Esophagus squamous epithelium (tissue), 5 donors: Measurements from ENCODE around the gene CACNA2D3. TPM values are rescaled to one million over a fixed set of nuclear protein-coding genes. Genes with fewer than 3 reads are reported as not detected.
A peak's percentile ranks its signal among the peaks of the same experiment; 100 is the strongest.

ENCODE experiments used
- DNase-seq: peaks from one replicate; lab custom pipeline; 2025; lab: John Stamatoyannopoulos, UW
- H3K27ac ChIP-seq, 4 donors: fragments of 200-600 bp; sonication (generic); one replicate each; pipeline ENCODE4 v1.5.1; 2016 to 2019; ENCODE audit warnings: mild to moderate bottlenecking in 1 of 4
- H3K27me3 ChIP-seq, 4 donors: fragments of 200-600 bp; sonication (generic); 1 replicate in 3 of 4; 2 replicates in 1 of 4; pipeline versions ENCODE4 v1.5.1 to v1.6.0; 2017 to 2021; ENCODE audit warnings: antibody characterized with exemption in 1 of 4
- H3K36me3 ChIP-seq, 3 donors: fragments of 200-600 bp; sonication (generic); one replicate each; pipeline ENCODE4 v1.5.1; 2016 to 2019
- H3K4me1 ChIP-seq, 3 donors: fragments of 200-600 bp; sonication (generic); one replicate each; pipeline ENCODE4 v1.5.1; 2017 to 2019
- H3K4me3 ChIP-seq, 4 donors: fragments of 200-600 bp; sonication (generic); 1 replicate in 3 of 4; 2 replicates in 1 of 4; pipeline ENCODE4 v1.5.1; 2016 to 2019; ENCODE audit warnings: mild to moderate bottlenecking in 2 of 4, moderate library complexity in 1 of 4
- H3K9me3 ChIP-seq, 3 donors: fragments of 200-600 bp; sonication (generic); one replicate each; pipeline ENCODE4 v1.5.1; 2016 to 2019
- POLR2A ChIP-seq, 4 donors: fragments of 450-650 bp; IDR thresholded peaks; one replicate each; pipeline ENCODE4 v1.6.1; 2017; ENCODE audit warnings: antibody characterized with exemption in 4 of 4, mild to moderate bottlenecking in 4 of 4, moderate library complexity in 3 of 4
- WGBS, 2 donors: methylation state at CpG; one replicate each; pipeline ENCODE4 v1.1.5; 2018; 5-methylcytosine and 5-hydroxymethylcytosine counted together
- intact Hi-C: fragments of 100-400 bp; cut with DNase I; formaldehyde crosslinking; loops from one replicate; pipeline ENCODE4 v1.15.0; 2022
- total RNA-seq, 4 donors: library from RNA; depleted of rRNA; stranded (reverse); fragments of >200 nt; gene quantifications; one replicate each; pipeline ENCODE4 v1.1.0, GENCODE V29; 2016
- TF ChIP-seq, protein P1 (sequence below), 6 experiments: fragments of 450-650 bp in 4 of 6; fragments of 200-600 bp in 2 of 6; sonication (generic) in 2 of 6; IDR thresholded peaks; one replicate each; pipeline ENCODE4 v1.5.1; 2016 to 2019; ENCODE audit warnings: antibody characterized with exemption in 6 of 6, mild to moderate bottlenecking in 4 of 6, moderate library complexity in 4 of 6
- donor health status: DM: yes; HTN: yes; CAD: no.

Gene CACNA2D3
- total RNA-seq, 4 donors from 2014 or later = 1.2 to 7.1 (median 5.1) TPM

DNA sequence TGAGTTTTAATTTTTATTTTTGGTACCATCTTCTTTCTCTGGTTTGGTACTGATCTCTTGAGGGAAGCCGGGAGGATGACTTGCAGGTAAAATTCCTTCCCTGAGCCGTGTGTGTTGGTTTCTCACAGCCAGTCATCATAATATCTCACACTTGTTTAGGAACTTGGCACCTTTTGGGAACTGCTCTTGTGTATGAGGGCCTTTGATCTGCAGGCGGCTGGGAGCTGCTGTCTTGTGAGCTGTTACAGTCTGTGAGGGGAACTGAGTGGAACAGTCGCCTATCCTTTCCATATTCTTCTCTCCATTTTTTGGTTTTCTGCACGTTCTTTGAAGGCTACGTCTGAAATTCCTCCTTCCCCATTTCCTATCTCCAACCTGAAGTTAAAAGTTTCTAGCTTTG is 75.2 kb downstream of the CACNA2D3 start:
- Histone ChIP-seq H3K27me3 (no peaks in the 10 kb centered on the region), H3K4me1 (no peaks in the 10 kb centered on the region), H3K9me3 (no peaks in the 10 kb centered on the region), H3K27ac (no peak overlapping the region), H3K4me3 (no peak overlapping the region), H3K36me3 (no peaks in the 10 kb centered on the region)
- 58 to 70% methylated on average over 6 of the region's 6 CpGs for WGBS, 2 donors
- no peak for DNase-seq
- TF ChIP-seq, protein P1, sequence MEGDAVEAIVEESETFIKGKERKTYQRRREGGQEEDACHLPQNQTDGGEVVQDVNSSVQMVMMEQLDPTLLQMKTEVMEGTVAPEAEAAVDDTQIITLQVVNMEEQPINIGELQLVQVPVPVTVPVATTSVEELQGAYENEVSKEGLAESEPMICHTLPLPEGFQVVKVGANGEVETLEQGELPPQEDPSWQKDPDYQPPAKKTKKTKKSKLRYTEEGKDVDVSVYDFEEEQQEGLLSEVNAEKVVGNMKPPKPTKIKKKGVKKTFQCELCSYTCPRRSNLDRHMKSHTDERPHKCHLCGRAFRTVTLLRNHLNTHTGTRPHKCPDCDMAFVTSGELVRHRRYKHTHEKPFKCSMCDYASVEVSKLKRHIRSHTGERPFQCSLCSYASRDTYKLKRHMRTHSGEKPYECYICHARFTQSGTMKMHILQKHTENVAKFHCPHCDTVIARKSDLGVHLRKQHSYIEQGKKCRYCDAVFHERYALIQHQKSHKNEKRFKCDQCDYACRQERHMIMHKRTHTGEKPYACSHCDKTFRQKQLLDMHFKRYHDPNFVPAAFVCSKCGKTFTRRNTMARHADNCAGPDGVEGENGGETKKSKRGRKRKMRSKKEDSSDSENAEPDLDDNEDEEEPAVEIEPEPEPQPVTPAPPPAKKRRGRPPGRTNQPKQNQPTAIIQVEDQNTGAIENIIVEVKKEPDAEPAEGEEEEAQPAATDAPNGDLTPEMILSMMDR (IDR thresholded peaks at IDR 0.05) = no peak
- TF ChIP-seq POLR2A (IDR thresholded peaks at IDR 0.05) = no peak
- intact Hi-C loops = no loop called here

GRCh38 chr3:54198556-54198955 is 76.2 kb downstream of the CACNA2D3 start:
- no peak overlapping the region for H3K4me3 ChIP-seq
- H3K36me3 ChIP-seq = no peaks in the 10 kb centered on the region
- no peaks in the 10 kb centered on the region for H3K9me3 ChIP-seq
- H3K4me1 ChIP-seq = no peaks in the 10 kb centered on the region
- intact Hi-C loops = no loop called here
- whole genome bisulfite sequencing, 2 donors = 55% methylated on average over 9 of the region's 9 CpGs
- DNase-seq = no peak
- H3K27ac ChIP-seq = no peak overlapping the region
- no peak for TF ChIP-seq POLR2A (IDR thresholded peaks at IDR 0.05)
- TF ChIP-seq, protein P1 (IDR thresholded peaks at IDR 0.05) = no peak
- no peaks in the 10 kb centered on the region for H3K27me3 ChIP-seq

GRCh38 chr3:54202054-54202453 is 79.7 kb downstream of the CACNA2D3 start:
- no peak for DNase-seq
- Histone ChIP-seq H3K4me1 (no peaks in the 10 kb centered on the region), H3K9me3 (no peaks in the 10 kb centered on the region), H3K27me3 (no peaks in the 10 kb centered on the region), H3K4me3 (no peak overlapping the region), H3K27ac (no peak overlapping the region), H3K36me3 (no peaks in the 10 kb centered on the region)
- TF ChIP-seq, protein P1 (IDR thresholded peaks at IDR 0.05) = no peak
- TF ChIP-seq POLR2A (IDR thresholded peaks at IDR 0.05) = no peak
- 61 to 66% methylated on average over 5 of the region's 5 CpGs for WGBS, 2 donors
- intact Hi-C loops = no loop called here

- DNase-seq = no peak
- TF ChIP-seq POLR2A (IDR thresholded peaks at IDR 0.05) = no peak
- TF ChIP-seq, protein P1 (IDR thresholded peaks at IDR 0.05) = no peak
- intact Hi-C loops = no loop called here
- H3K27ac ChIP-seq = no peak overlapping the region
- H3K36me3 ChIP-seq = no peaks in the 10 kb centered on the region
- H3K4me1 ChIP-seq = no peaks in the 10 kb centered on the region
- H3K27me3 ChIP-seq = no peaks in the 10 kb centered on the region
- 62 to 68% methylated on average over 5 of the region's 5 CpGs for WGBS, 2 donors
- H3K9me3 ChIP-seq = no peaks in the 10 kb centered on the region
- H3K4me3 ChIP-seq = no peak overlapping the region
These were observed 80.4 kb downstream of the CACNA2D3 start for GRCh38 chr3:54202651-54203248.

GRCh38 chr3:54206874-54207273 is 84.5 kb downstream of the CACNA2D3 start:
- no peaks in the 10 kb centered on the region for H3K9me3 ChIP-seq
- intact Hi-C loops = no loop called here
- no peaks in the 10 kb centered on the region for H3K36me3 ChIP-seq
- peaks cover 0 to 9% (median 0%) of the 10 kb centered on the region in 3 donors for H3K4me1 ChIP-seq
- DNase-seq = no peak
- no peaks in the 10 kb centered on the region for H3K27me3 ChIP-seq
- no peak overlapping the region for H3K4me3 ChIP-seq
- WGBS, 2 donors = 73 to 80% methylated on average over 1 of the region's 1 CpG
- peak overlapping the region in 2 of 4 donors; percentile 19 to 26 for H3K27ac ChIP-seq
- TF ChIP-seq, protein P1 (IDR thresholded peaks at IDR 0.05) = no peak
- no peak for TF ChIP-seq POLR2A (IDR thresholded peaks at IDR 0.05)
